ENCODE measurements around the gene MGLL. TPM values are rescaled to one million over a fixed set of nuclear protein-coding genes. Genes with fewer than 3 reads are reported as not detected.

The MGLL gene
- total and polyA plus RNA-seq, 12 donors, result 1.9 to 48.1 (median 33.3) TPM

DNA sequence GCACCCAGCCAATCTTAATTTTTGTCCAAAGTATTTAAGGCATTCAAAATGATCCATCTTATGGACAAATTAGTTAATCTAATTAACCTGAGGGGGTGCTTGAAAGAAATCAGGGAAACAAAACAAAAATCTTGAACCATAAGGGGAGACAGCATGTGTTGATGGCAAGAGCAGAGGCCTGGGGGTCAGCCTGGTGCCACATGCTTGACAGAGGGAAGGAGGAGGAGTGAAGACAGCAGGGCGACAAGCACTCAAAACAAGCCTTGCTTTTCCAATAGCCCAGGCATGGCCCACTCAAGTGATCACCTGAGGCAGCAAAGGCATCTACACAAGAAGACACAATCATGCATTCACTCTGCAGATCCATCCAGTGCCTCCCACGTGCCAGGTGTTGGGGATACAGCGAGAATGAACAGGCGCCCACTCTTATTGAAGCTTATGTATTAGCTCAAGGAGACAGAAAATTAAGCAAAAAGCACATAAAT, 25.0 kb upstream of the MGLL start:
- TF ChIP-seq, protein P1, sequence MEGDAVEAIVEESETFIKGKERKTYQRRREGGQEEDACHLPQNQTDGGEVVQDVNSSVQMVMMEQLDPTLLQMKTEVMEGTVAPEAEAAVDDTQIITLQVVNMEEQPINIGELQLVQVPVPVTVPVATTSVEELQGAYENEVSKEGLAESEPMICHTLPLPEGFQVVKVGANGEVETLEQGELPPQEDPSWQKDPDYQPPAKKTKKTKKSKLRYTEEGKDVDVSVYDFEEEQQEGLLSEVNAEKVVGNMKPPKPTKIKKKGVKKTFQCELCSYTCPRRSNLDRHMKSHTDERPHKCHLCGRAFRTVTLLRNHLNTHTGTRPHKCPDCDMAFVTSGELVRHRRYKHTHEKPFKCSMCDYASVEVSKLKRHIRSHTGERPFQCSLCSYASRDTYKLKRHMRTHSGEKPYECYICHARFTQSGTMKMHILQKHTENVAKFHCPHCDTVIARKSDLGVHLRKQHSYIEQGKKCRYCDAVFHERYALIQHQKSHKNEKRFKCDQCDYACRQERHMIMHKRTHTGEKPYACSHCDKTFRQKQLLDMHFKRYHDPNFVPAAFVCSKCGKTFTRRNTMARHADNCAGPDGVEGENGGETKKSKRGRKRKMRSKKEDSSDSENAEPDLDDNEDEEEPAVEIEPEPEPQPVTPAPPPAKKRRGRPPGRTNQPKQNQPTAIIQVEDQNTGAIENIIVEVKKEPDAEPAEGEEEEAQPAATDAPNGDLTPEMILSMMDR (IDR thresholded peaks at IDR 0.05), result no peak
- TF ChIP-seq POLR2A (IDR thresholded peaks at IDR 0.05), result no peak
- Histone ChIP-seq H3K36me3 (replicated peaks in 1 of 2) (no peaks in the 10 kb centered on the region), H3K4me1 (replicated peaks in 1 of 2) (no peaks in the 10 kb centered on the region), H3K9me3 (replicated peaks in 1 of 3) (no peaks in the 10 kb centered on the region), H3K27me3 (no peaks in the 10 kb centered on the region), H3K27ac (no peak overlapping the region), H3K4me3 (no peak overlapping the region)
- WGBS, 4 donors, result 89 to 94% (median 91%) methylated on average over 4 of the region's 4 CpGs
- intact Hi-C loops (cut with DNase I), result no loop called here
- DNase-seq, result no peak

DNA sequence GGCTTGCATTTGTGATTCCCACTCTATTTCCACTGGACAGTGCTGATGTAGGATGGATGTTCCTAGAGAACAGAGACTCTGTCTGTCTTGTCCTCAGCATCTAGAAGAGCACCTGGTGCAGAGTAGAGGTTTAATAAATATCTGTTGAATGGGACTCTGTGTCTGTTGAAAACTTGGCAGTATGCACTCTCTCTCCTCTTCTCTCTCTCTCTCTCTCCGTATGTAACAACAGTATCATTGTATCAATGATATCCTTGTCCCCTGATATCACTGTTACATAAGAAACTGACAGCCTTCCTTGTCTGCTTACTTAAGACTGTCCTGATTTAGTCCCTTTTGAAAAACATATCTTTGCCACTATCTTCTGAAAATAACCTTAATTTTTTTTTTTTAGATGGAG, 24.3 kb upstream of the MGLL start:
- Histone ChIP-seq H3K36me3 (replicated peaks in 1 of 2) (no peaks in the 10 kb centered on the region), H3K27me3 (no peaks in the 10 kb centered on the region), H3K27ac (no peak overlapping the region), H3K9me3 (replicated peaks in 1 of 3) (no peaks in the 10 kb centered on the region), H3K4me1 (replicated peaks in 1 of 2) (no peaks in the 10 kb centered on the region), H3K4me3 (no peak overlapping the region)
- WGBS, 4 donors, result 60 to 68% (median 62%) methylated on average over 1 of the region's 1 CpG
- intact Hi-C loops (cut with DNase I), result no loop called here
- no peak for DNase-seq
- TF ChIP-seq, protein P1 (IDR thresholded peaks at IDR 0.05), result no peak
- TF ChIP-seq POLR2A (IDR thresholded peaks at IDR 0.05), result no peak

GRCh38 chr3:127844326-127844942, 22.1 kb upstream of the MGLL start:
- H3K4me3 ChIP-seq, result no peak overlapping the region
- intact Hi-C loops (cut with DNase I), result no loop called here
- no peaks in the 10 kb centered on the region for H3K36me3 ChIP-seq (replicated peaks in 1 of 2)
- no peak overlapping the region for H3K27ac ChIP-seq
- no peak for DNase-seq
- H3K4me1 ChIP-seq (replicated peaks in 1 of 2), result no peaks in the 10 kb centered on the region
- TF ChIP-seq POLR2A (IDR thresholded peaks at IDR 0.05), result no peak
- no peaks in the 10 kb centered on the region for H3K9me3 ChIP-seq (replicated peaks in 1 of 3)
- 88 to 90% (median 89%) methylated on average over 6 of the region's 6 CpGs for WGBS, 4 donors
- no peaks in the 10 kb centered on the region for H3K27me3 ChIP-seq

DNA sequence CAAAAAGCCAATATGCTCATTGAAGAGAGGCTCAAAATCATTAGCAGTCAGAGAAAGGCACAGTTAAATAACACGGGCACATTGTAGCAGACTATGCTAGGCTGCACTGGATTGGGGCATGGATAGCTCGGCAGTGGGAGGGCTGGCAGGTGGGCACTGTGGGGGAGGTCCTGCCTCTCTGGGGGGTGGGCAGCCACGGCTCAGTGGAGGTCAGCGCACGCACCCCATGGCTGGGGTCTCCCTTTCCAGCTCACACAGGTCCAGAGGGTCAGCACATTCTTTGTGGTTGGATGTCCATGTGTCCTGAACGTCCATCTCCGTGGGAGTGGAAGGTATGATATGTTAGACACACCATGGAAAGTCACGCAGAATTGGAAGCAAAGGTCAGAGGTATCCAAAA, 18.4 kb upstream of the MGLL start:
- H3K27ac ChIP-seq, result no peak overlapping the region
- DNase-seq, result no peak
- intact Hi-C loops (cut with DNase I), result no loop called here
- H3K9me3 ChIP-seq (replicated peaks in 1 of 3), result no peaks in the 10 kb centered on the region
- H3K36me3 ChIP-seq (replicated peaks in 1 of 2), result no peaks in the 10 kb centered on the region
- no peaks in the 10 kb centered on the region for H3K4me1 ChIP-seq (replicated peaks in 1 of 2)
- no peaks in the 10 kb centered on the region for H3K27me3 ChIP-seq
- 77 to 83% (median 81%) methylated on average over 8 of the region's 8 CpGs for WGBS, 4 donors
- TF ChIP-seq, protein P1 (IDR thresholded peaks at IDR 0.05), result no peak
- TF ChIP-seq POLR2A (IDR thresholded peaks at IDR 0.05), result no peak
- no peak overlapping the region for H3K4me3 ChIP-seq

- TF ChIP-seq, protein P1 (IDR thresholded peaks at IDR 0.05), result no peak
- no peak for TF ChIP-seq POLR2A (IDR thresholded peaks at IDR 0.05)
- 84 to 87% (median 85%) methylated on average over 5 of the region's 5 CpGs for WGBS, 4 donors
- Histone ChIP-seq H3K4me3 (no peak overlapping the region), H3K4me1 (replicated peaks in 1 of 2) (no peaks in the 10 kb centered on the region), H3K36me3 (replicated peaks in 1 of 2) (no peaks in the 10 kb centered on the region), H3K27ac (no peak overlapping the region), H3K27me3 (no peaks in the 10 kb centered on the region), H3K9me3 (replicated peaks in 1 of 3) (no peaks in the 10 kb centered on the region)
- intact Hi-C loops (cut with DNase I), result no loop called here
- no peak for DNase-seq
Measured at GRCh38 chr3:127839099-127839498, 16.8 kb upstream of the MGLL start.
